Adrenal gland (tissue), 12 donors: ENCODE data around the gene ARHGEF39. TPM values are rescaled to one million over a fixed set of nuclear protein-coding genes. Genes with fewer than 3 reads are reported as not detected.
"Not testable (repeated sequence)": the region's sequence is repeated elsewhere in the genome, so short reads cannot be mapped to it uniquely, and the experiment has no call there.

Experiments
- DNase-seq, 7 donors: peaks; one replicate each; pipeline ENCODE4 v3.0.0-alpha.2; 2019 to 2020
- H3K27ac ChIP-seq, 5 donors: fragments of 200-600 bp; sonication (generic) in 4 of 5; 1 replicate in 3 of 5; 2 replicates in 2 of 5; pipeline versions ENCODE4 v1.5.1 to v1.8.0; 2016 to 2020; ENCODE audit warnings: mild to moderate bottlenecking in 1 of 5
- H3K27me3 ChIP-seq: fragments of 200-600 bp; 2 replicates; pipeline ENCODE4 v1.8.0; 2021
- H3K36me3 ChIP-seq, 2 donors: fragments of 200-600 bp; replicated peaks in 1 of 2; 1 replicate in 1 of 2; 2 replicates in 1 of 2; pipeline versions ENCODE4 v1.5.1 to v1.8.0; 2018 to 2022
- H3K4me1 ChIP-seq, 2 donors: fragments of 200-600 bp; replicated peaks in 1 of 2; 1 replicate in 1 of 2; 2 replicates in 1 of 2; pipeline versions ENCODE4 v1.5.1 to v1.8.0; 2018 to 2021
- H3K4me3 ChIP-seq, 4 donors: fragments of 200-600 bp; sonication (generic) in 3 of 4; one replicate each; pipeline ENCODE4 v1.5.1; 2016 to 2018
- H3K9me3 ChIP-seq, 3 donors: fragments of 200-600 bp; sonication (generic) in 1 of 3; replicated peaks in 1 of 3; 1 replicate in 2 of 3; 2 replicates in 1 of 3; pipeline versions ENCODE4 v1.5.1 to v1.8.0; 2016 to 2021
- CTCF ChIP-seq, 6 experiments: fragments of 450-650 bp in 4 of 6; fragments of 200-600 bp in 2 of 6; sonication (generic) in 1 of 6; IDR thresholded peaks; 1 replicate in 5 of 6; 2 replicates in 1 of 6; pipeline versions ENCODE4 v1.5.1 to v1.8.0; 2016 to 2021; ENCODE audit warnings: antibody characterized with exemption in 6 of 6, mild to moderate bottlenecking in 2 of 6, moderate library complexity in 1 of 6
- POLR2A ChIP-seq, 2 donors: fragments of 450-650 bp; IDR thresholded peaks; one replicate each; pipeline ENCODE4 v1.6.1; 2017; ENCODE audit warnings: antibody characterized with exemption in 2 of 2, mild to moderate bottlenecking in 2 of 2, moderate library complexity in 1 of 2
- WGBS, 4 donors: extraction: QIAGEN DNeasy Blood & Tissue Kit in 2 of 4; methylation state at CpG; one replicate each; pipeline versions ENCODE4 v1.1.5 to v1.1.7; 2013 to 2017; 5-methylcytosine and 5-hydroxymethylcytosine counted together
- intact Hi-C, 2 donors: fragments of 100-400 bp; cut with DNase I; formaldehyde crosslinking; loops; one replicate each; pipeline versions ENCODE4 v1.14.1 to v1.15.0; 2022 to 2023
- polyA plus RNA-seq, 3 donors: library from polyadenylated mRNA; stranded (reverse); fragments of 200-250 nt in 2 of 3; fragments of 350-450 nt in 1 of 3; fragmentation: Illumina TruSeq in 1 of 3; extraction: RNeasy Lipid Tissue Mini Kit (QIAGEN cat#74804) in 1 of 3; gene quantifications; one replicate each; pipeline ENCODE4 v1.2.3, GENCODE V29; 2013 to 2014
- total RNA-seq, 9 donors: library from RNA; depleted of rRNA in 4 of 9; stranded (reverse); fragments of >200 nt in 4 of 9; fragments of 120-200 nt in 1 of 9; fragmentation: NEBNext Ultra II Directional in 1 of 9; extraction: Animal tissue kit (Norgen Biotek cat#: 25700) in 1 of 9; gene quantifications; one replicate each; pipeline versions ENCODE4 v1.1.0 to v1.2.4, GENCODE V29; 2013 to 2023
- donor health status: healthy with polysubstance abuse.
- donor health status: Bipolar disorder and iron deficiency.
- donor health status: DM: yes; HTN: yes; CAD: no.
- donor health status: DM: no; HTN: no; CAD: no.
- donor health status: DM: no; HTN: no; CAD: no.
- donor health status: DM: yes; HTN: yes; CAD: no.

The ARHGEF39 gene
- total and polyA plus RNA-seq, 12 donors: 0.42 to 18.4 (median 1.2) TPM

- no peak overlapping the region for H3K27ac ChIP-seq
- no peaks in the 10 kb centered on the region for H3K9me3 ChIP-seq
- intact Hi-C loops: no loop called here
- no peak for DNase-seq
- H3K4me3 ChIP-seq: no peak overlapping the region
- TF ChIP-seq POLR2A (IDR thresholded peaks at IDR 0.05): no peak
- TF ChIP-seq CTCF (IDR thresholded peaks at IDR 0.05): no peak
- H3K4me1 ChIP-seq: peaks cover 3 to 31% of the 10 kb centered on the region in 2 donors
- H3K36me3 ChIP-seq: no peaks in the 10 kb centered on the region
- H3K27me3 ChIP-seq: no peaks in the 10 kb centered on the region
- WGBS, 4 donors: 95 to 98% (median 95%) methylated on average over 12 of the region's 12 CpGs
These were observed 21.9 kb downstream of the ARHGEF39 start for GRCh38 chr9:35643046-35643445.

GRCh38 chr9:35641478-35641877, 23.5 kb downstream of the ARHGEF39 start:
- DNase-seq, H3K27ac ChIP-seq, intact Hi-C loops, H3K9me3 ChIP-seq, H3K4me3 ChIP-seq, H3K36me3 ChIP-seq, H3K27me3 ChIP-seq: not testable (repeated sequence)
- WGBS, 4 donors: 85 to 90% (median 87%) methylated on average over 3 of the region's 3 CpGs
- H3K4me1 ChIP-seq: peaks cover 0 to 29% of the 10 kb centered on the region in 2 donors

DNA sequence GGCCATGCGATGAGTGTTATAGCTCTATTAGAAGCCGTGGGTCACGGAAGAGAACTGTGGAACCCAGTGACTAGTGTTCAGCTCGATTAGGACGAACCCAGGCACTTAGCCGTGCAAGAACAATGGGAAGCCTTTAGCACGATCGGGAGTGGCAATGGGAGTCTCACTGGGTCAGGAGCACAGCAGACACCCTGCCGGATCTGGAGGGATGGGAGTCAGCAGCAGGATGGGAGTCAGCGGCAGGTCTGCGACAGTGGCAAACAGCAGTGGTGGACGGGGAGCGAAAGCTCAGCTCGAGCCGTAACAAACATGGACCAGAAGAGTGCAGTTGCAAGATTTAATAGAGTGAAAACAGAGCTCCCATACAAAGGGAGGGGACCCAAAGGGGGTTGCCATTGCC, 24.6 kb downstream of the ARHGEF39 start:
- H3K27me3 ChIP-seq, DNase-seq, H3K4me3 ChIP-seq, intact Hi-C loops, H3K36me3 ChIP-seq, H3K27ac ChIP-seq, H3K9me3 ChIP-seq: not testable (repeated sequence)
- WGBS, 4 donors: 95 to 98% (median 97%) methylated on average over 15 of the region's 15 CpGs
- peaks cover 4 to 34% of the 10 kb centered on the region in 2 donors for H3K4me1 ChIP-seq

DNA sequence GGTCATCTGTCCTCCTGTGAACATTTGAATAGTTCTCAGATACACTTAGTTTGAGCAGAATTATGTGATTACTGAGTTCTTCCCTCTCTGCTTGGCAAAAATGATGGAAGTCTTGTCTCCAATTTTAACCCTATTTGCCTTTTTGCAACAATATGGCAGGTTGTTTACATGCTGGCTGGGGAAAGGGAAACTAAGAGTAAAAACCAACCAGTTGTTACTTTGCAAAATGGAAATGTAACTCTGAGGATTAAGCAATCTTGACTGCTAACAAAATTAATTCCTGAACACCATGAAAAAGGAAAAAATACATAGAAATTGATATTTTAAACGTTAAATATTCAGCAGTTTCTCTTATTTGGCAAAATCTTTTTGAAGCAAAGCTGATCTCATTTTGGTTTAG, 25.4 kb downstream of the ARHGEF39 start:
- Histone ChIP-seq H3K27ac (peak overlapping the region in 1 of 5 donors; percentile 37), H3K4me3 (no peak overlapping the region), H3K4me1 (peaks cover 8 to 35% of the 10 kb centered on the region in 2 donors), H3K9me3 (no peaks in the 10 kb centered on the region), H3K27me3 (no peaks in the 10 kb centered on the region), H3K36me3 (no peaks in the 10 kb centered on the region)
- 78 to 93% (median 81%) methylated on average over 1 of the region's 1 CpG for WGBS, 4 donors
- TF ChIP-seq POLR2A (IDR thresholded peaks at IDR 0.05) (no peak), CTCF (IDR thresholded peaks at IDR 0.05) (no peak)
- no peak for DNase-seq
- intact Hi-C loops: no loop called here

- DNase-seq, H3K36me3 ChIP-seq, H3K9me3 ChIP-seq, H3K4me3 ChIP-seq, intact Hi-C loops, H3K27me3 ChIP-seq: not testable (repeated sequence)
- Histone ChIP-seq H3K4me1 (peaks cover 8 to 35% of the 10 kb centered on the region in 2 donors), H3K27ac (peak overlapping the region in 1 of 5 donors; percentile 37)
- 23 to 47% (median 28%) methylated on average over 1 of the region's 1 CpG for WGBS, 4 donors
These were observed 25.8 kb downstream of the ARHGEF39 start for GRCh38 chr9:35639225-35639624.

- 52 to 76% (median 69%) methylated on average over 6 to 7 of the region's 8 CpGs for WGBS, 4 donors
- H3K9me3 ChIP-seq, H3K4me3 ChIP-seq, H3K27me3 ChIP-seq, H3K27ac ChIP-seq, intact Hi-C loops, H3K36me3 ChIP-seq, DNase-seq: not testable (repeated sequence)
- peaks cover 8 to 35% of the 10 kb centered on the region in 2 donors for H3K4me1 ChIP-seq
These were observed 26.2 kb downstream of the ARHGEF39 start for GRCh38 chr9:35638751-35639150.

- WGBS, 4 donors: 92 to 97% (median 95%) methylated on average over 9 of the region's 9 CpGs
- DNase-seq: peak in 1 of 7 donors; percentile 43
- intact Hi-C loops: not testable (repeated sequence)
These were observed 27.5 kb downstream of the ARHGEF39 start for GRCh38 chr9:35637427-35637955.

GRCh38 chr9:35636877-35637246, 28.1 kb downstream of the ARHGEF39 start:
- 96 to 99% (median 97%) methylated on average over 6 of the region's 6 CpGs for whole genome bisulfite sequencing, 4 donors
- H3K9me3 ChIP-seq, H3K4me3 ChIP-seq, H3K27me3 ChIP-seq, DNase-seq, intact Hi-C loops, H3K36me3 ChIP-seq: not testable (repeated sequence)
- H3K4me1 ChIP-seq: peaks cover 8 to 35% of the 10 kb centered on the region in 2 donors
- peak overlapping the region in 3 of 5 donors; percentile 9 to 83 (median 78) for H3K27ac ChIP-seq

More at GRCh38 chr9:35637427-35637955, 27.5 kb downstream of the ARHGEF39 start:
- not testable (repeated sequence) for H3K9me3 ChIP-seq, H3K4me3 ChIP-seq, H3K27me3 ChIP-seq, H3K36me3 ChIP-seq, H3K27ac ChIP-seq
- H3K4me1 ChIP-seq: peaks cover 8 to 35% of the 10 kb centered on the region in 2 donors
